Panc1 (cell line): ENCODE results near the gene SLC16A1.

Experiments used
- CTCF ChIP-seq: fragments of 450-650 bp; IDR thresholded peaks from 2 replicates; pipeline ENCODE4 v1.5.1; 2017; ENCODE audit warnings: mild to moderate bottlenecking
- POLR2AphosphoS5 ChIP-seq: IDR thresholded peaks from 2 replicates; pipeline ENCODE4 v1.6.1; 2012; ENCODE audit warnings: mild to moderate bottlenecking, low read depth, low read length, moderate library complexity
- REST ChIP-seq, 2 experiments: IDR thresholded peaks; 2 replicates each; pipeline ENCODE4 v1.6.1; 2011 to 2012; ENCODE audit warnings: low read depth in 2 of 2, control low read depth in 1 of 2, low read length in 1 of 2, mild to moderate bottlenecking in 1 of 2, moderate library complexity in 1 of 2; ENCODE audit not compliant: insufficient read depth in 1 of 2

GRCh38 chr1:112985123-112985522, 29.1 kb upstream of the SLC16A1 start:
- TF ChIP-seq CTCF: no peak
- TF ChIP-seq POLR2AphosphoS5: no peak
- TF ChIP-seq REST (IDR thresholded peaks at IDR 0.05; ENCODE audit: insufficient read depth in 1 of 2, low read depth in 2 of 2, low read length in 1 of 2): no peak
